ENCODE results near the gene SLC35G2. TPM values are rescaled to one million over a fixed set of nuclear protein-coding genes. Genes with fewer than 3 reads are reported as not detected.

The SLC35G2 gene
- polyA plus RNA-seq, 1 donor (not counting 4 experiments of a cell fraction or from before 2014, with no cell fraction given): 1.9 TPM

- no peak overlapping the region for H3K4me3 ChIP-seq (ENCODE audit: control insufficient read depth in 2 of 3, extremely low read depth in 1 of 3, insufficient read depth in 2 of 3, low read depth in 1 of 3, low read length in 3 of 3)
- FAIRE-seq (no peak), DNase-seq (ENCODE audit: low read depth, low spot score) (no peak)
- H3K9ac ChIP-seq (ENCODE audit: control insufficient read depth, extremely low read depth, insufficient read depth, low read length): no peak overlapping the region
- no peaks in the 10 kb centered on the region for H3K9me3 ChIP-seq (ENCODE audit: control insufficient read depth, low read depth, low read length)
- no peaks in the 10 kb centered on the region for H4K20me1 ChIP-seq (ENCODE audit: control insufficient read depth, extremely low read depth, insufficient read depth, low read length)
- H3K27ac ChIP-seq (ENCODE audit: control insufficient read depth, insufficient read depth, low read length): no peak overlapping the region
- H3K27me3 ChIP-seq (ENCODE audit: control insufficient read depth, extremely low read depth, insufficient read depth, low read length): no peaks in the 10 kb centered on the region
- H3K36me3 ChIP-seq (ENCODE audit: control insufficient read depth in 2 of 2, extremely low read depth in 1 of 2, insufficient read depth in 2 of 2, low read length in 2 of 2): no peaks in the 10 kb centered on the region
- peaks cover 10% of the 10 kb centered on the region for H3K4me1 ChIP-seq (ENCODE audit: control insufficient read depth, extremely low read depth, insufficient read depth, low read length)
- no peak overlapping the region for H3K4me2 ChIP-seq (ENCODE audit: control insufficient read depth, extremely low read depth, insufficient read depth, low read depth, low read length)
- TF ChIP-seq EZH2 (IDR thresholded peaks at IDR 0.05; ENCODE audit: low read length): no peak
- TF ChIP-seq, protein P1, sequence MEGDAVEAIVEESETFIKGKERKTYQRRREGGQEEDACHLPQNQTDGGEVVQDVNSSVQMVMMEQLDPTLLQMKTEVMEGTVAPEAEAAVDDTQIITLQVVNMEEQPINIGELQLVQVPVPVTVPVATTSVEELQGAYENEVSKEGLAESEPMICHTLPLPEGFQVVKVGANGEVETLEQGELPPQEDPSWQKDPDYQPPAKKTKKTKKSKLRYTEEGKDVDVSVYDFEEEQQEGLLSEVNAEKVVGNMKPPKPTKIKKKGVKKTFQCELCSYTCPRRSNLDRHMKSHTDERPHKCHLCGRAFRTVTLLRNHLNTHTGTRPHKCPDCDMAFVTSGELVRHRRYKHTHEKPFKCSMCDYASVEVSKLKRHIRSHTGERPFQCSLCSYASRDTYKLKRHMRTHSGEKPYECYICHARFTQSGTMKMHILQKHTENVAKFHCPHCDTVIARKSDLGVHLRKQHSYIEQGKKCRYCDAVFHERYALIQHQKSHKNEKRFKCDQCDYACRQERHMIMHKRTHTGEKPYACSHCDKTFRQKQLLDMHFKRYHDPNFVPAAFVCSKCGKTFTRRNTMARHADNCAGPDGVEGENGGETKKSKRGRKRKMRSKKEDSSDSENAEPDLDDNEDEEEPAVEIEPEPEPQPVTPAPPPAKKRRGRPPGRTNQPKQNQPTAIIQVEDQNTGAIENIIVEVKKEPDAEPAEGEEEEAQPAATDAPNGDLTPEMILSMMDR (optimal IDR thresholded peaks at IDR 0.05 in 1 of 3, IDR thresholded peaks at IDR 0.05 in 1 of 3, conservative IDR thresholded peaks at IDR 0.05 in 1 of 3; ENCODE audit: extremely low read depth in 1 of 3, insufficient read depth in 2 of 3, low read length in 3 of 3): no peak
- dilution Hi-C loops (cut with MboI; ENCODE audit: extremely low pct_ligation_motif_present, low sequenced_read_pairs): no loop called here
- no peak overlapping the region for H2AFZ ChIP-seq (ENCODE audit: control insufficient read depth, low read length)
- no peaks in the 10 kb centered on the region for H3K79me2 ChIP-seq (ENCODE audit: control insufficient read depth, insufficient read depth, low read length)
- no peaks in the 10 kb centered on the region for H3K9me1 ChIP-seq (ENCODE audit: control insufficient read depth, extremely low read depth, insufficient read depth, low read length)
These were observed 17.7 kb downstream of the SLC35G2 start for GRCh38 chr3:136836511-136837156.

GRCh38 chr3:136838641-136839555 is 20.0 kb downstream of the SLC35G2 start:
- DNase-seq (ENCODE audit: low read depth, low spot score): no peak
- dilution Hi-C loops (cut with MboI; ENCODE audit: extremely low pct_ligation_motif_present, low sequenced_read_pairs): no loop called here
- peak; percentile 89 for FAIRE-seq
- H3K27me3 ChIP-seq (ENCODE audit: control insufficient read depth, extremely low read depth, insufficient read depth, low read length): no peaks in the 10 kb centered on the region
- peak overlapping the region; percentile 36 for H2AFZ ChIP-seq (ENCODE audit: control insufficient read depth, low read length)
- H3K27ac ChIP-seq (ENCODE audit: control insufficient read depth, insufficient read depth, low read length): no peak overlapping the region
- H3K79me2 ChIP-seq (ENCODE audit: control insufficient read depth, insufficient read depth, low read length): no peaks in the 10 kb centered on the region
- TF ChIP-seq EZH2 (IDR thresholded peaks at IDR 0.05; ENCODE audit: low read length): no peak
- TF ChIP-seq, protein P1 (optimal IDR thresholded peaks at IDR 0.05 in 1 of 3, IDR thresholded peaks at IDR 0.05 in 1 of 3, conservative IDR thresholded peaks at IDR 0.05 in 1 of 3; ENCODE audit: extremely low read depth in 1 of 3, insufficient read depth in 2 of 3, low read length in 3 of 3): no peak
- H3K9me3 ChIP-seq (ENCODE audit: control insufficient read depth, low read depth, low read length): no peaks in the 10 kb centered on the region
- no peaks in the 10 kb centered on the region for H3K9me1 ChIP-seq (ENCODE audit: control insufficient read depth, extremely low read depth, insufficient read depth, low read length)
- peak overlapping the region; percentile 19 for H3K4me2 ChIP-seq (ENCODE audit: control insufficient read depth, extremely low read depth, insufficient read depth, low read depth, low read length)
- no peak overlapping the region for H3K9ac ChIP-seq (ENCODE audit: control insufficient read depth, extremely low read depth, insufficient read depth, low read length)
- H4K20me1 ChIP-seq (ENCODE audit: control insufficient read depth, extremely low read depth, insufficient read depth, low read length): no peaks in the 10 kb centered on the region
- peaks cover 10% of the 10 kb centered on the region for H3K4me1 ChIP-seq (ENCODE audit: control insufficient read depth, extremely low read depth, insufficient read depth, low read length)
- peak overlapping the region in 1 of 3 experiments; percentile 12 for H3K4me3 ChIP-seq (ENCODE audit: control insufficient read depth in 2 of 3, extremely low read depth in 1 of 3, insufficient read depth in 2 of 3, low read depth in 1 of 3, low read length in 3 of 3)
- H3K36me3 ChIP-seq (ENCODE audit: control insufficient read depth in 2 of 2, extremely low read depth in 1 of 2, insufficient read depth in 2 of 2, low read length in 2 of 2): no peaks in the 10 kb centered on the region
